A673 (cell line): ENCODE data around the gene SPAG16.

ENCODE experiments used
- EZH2 ChIP-seq: fragments of 200-600 bp; sonication (generic); IDR thresholded peaks from 2 replicates; pipeline ENCODE4 v1.6.1; 2017; ENCODE audit warnings: borderline replicate concordance, low read depth, mild to moderate bottlenecking, mixed read lengths, antibody characterized with exemption, low read length; ENCODE audit not compliant: poor library complexity, severe bottlenecking
- TF ChIP-seq, protein P1 (sequence below): fragments of 300-800, 200-600 bp; sonication (generic); conservative IDR thresholded peaks from 2 replicates; pipeline ENCODE4 v1.5.1; 2017; ENCODE audit warnings: low read depth, mild to moderate bottlenecking, antibody characterized with exemption, low read length, moderate library complexity, mixed read lengths

DNA sequence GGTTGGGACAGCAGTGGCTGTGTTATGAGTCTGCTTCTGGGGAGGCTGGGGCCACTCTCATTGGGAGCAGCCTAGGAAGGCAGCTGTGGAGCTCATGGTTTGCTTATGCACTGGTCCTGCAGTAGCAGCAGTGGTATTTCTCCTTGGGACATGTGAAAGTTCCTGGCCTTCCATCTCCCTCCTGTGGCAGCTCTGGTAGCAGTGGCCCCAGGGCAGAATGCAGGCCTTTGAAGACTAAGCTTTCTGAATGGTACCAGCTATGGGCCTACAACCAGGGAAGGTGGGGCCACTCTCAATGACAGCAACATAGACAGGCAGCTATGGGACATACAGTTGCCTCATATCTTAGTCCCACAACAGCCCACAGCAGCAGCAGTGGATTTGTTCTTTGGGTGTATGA is 1009.3 kb downstream of the SPAG16 start:
- TF ChIP-seq EZH2, result no peak
- TF ChIP-seq, protein P1, sequence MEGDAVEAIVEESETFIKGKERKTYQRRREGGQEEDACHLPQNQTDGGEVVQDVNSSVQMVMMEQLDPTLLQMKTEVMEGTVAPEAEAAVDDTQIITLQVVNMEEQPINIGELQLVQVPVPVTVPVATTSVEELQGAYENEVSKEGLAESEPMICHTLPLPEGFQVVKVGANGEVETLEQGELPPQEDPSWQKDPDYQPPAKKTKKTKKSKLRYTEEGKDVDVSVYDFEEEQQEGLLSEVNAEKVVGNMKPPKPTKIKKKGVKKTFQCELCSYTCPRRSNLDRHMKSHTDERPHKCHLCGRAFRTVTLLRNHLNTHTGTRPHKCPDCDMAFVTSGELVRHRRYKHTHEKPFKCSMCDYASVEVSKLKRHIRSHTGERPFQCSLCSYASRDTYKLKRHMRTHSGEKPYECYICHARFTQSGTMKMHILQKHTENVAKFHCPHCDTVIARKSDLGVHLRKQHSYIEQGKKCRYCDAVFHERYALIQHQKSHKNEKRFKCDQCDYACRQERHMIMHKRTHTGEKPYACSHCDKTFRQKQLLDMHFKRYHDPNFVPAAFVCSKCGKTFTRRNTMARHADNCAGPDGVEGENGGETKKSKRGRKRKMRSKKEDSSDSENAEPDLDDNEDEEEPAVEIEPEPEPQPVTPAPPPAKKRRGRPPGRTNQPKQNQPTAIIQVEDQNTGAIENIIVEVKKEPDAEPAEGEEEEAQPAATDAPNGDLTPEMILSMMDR, result no peak
